Upper lobe of left lung (tissue), 6 donors: ENCODE results near the gene DAZAP1. TPM values are rescaled to one million over a fixed set of nuclear protein-coding genes. Genes with fewer than 3 reads are reported as not detected.

Experiments used
- ATAC-seq, 2 donors: fragments of 200-7000 bp; cut with Tn5 transposase; one replicate each; pipeline ENCODE4 v1.9.1; 2022; ENCODE audit warnings: mild to moderate bottlenecking in 2 of 2, moderate library complexity in 2 of 2; ENCODE audit not compliant: low FRiP score in 2 of 2
- DNase-seq, 2 donors: peaks; one replicate each; pipeline ENCODE4 v3.0.0-alpha.2; 2019 to 2020
- H3K27ac ChIP-seq, 4 donors: fragments of 200-600 bp; sonication (generic); one replicate each; pipeline ENCODE4 v1.5.1; 2016 to 2019
- H3K27me3 ChIP-seq, 4 donors: fragments of 200-600 bp; sonication (generic); one replicate each; pipeline ENCODE4 v1.5.1; 2017 to 2019
- H3K36me3 ChIP-seq, 4 donors: fragments of 200-600 bp; sonication (generic); one replicate each; pipeline ENCODE4 v1.5.1; 2016 to 2019
- H3K4me1 ChIP-seq, 4 donors: fragments of 200-600 bp; sonication (generic); one replicate each; pipeline ENCODE4 v1.5.1; 2018 to 2019
- H3K4me3 ChIP-seq, 4 donors: fragments of 200-600 bp; sonication (generic); one replicate each; pipeline ENCODE4 v1.5.1; 2017 to 2019; ENCODE audit warnings: mild to moderate bottlenecking in 2 of 4, moderate library complexity in 1 of 4
- H3K9me3 ChIP-seq, 4 donors: fragments of 200-600 bp; sonication (generic); one replicate each; pipeline ENCODE4 v1.5.1; 2018 to 2019
- CTCF ChIP-seq, 6 experiments: fragments of 450-650 bp in 4 of 6; fragments of 200-600 bp in 2 of 6; sonication (generic) in 2 of 6; IDR thresholded peaks; one replicate each; pipeline ENCODE4 v1.5.1; 2016 to 2019; ENCODE audit warnings: antibody characterized with exemption in 6 of 6
- EP300 ChIP-seq, 4 donors: sonication (generic); formaldehyde crosslinking; IDR thresholded peaks; one replicate each; pipeline ENCODE4 v1.5.1; 2017; ENCODE audit warnings: antibody characterized with exemption in 4 of 4, control low read depth in 2 of 4
- POLR2A ChIP-seq, 4 donors: fragments of 450-650 bp; IDR thresholded peaks; one replicate each; pipeline ENCODE4 v1.5.1; 2016 to 2017; ENCODE audit warnings: antibody characterized with exemption in 4 of 4, mild to moderate bottlenecking in 2 of 4
- POLR2AphosphoS5 ChIP-seq, 2 donors: sonication (generic); formaldehyde crosslinking; IDR thresholded peaks; one replicate each; pipeline ENCODE4 v1.5.1; 2017; ENCODE audit warnings: antibody characterized with exemption in 2 of 2
- WGBS, 2 donors: methylation state at CpG; one replicate each; pipeline ENCODE4 v1.1.5; 2017 to 2018; 5-methylcytosine and 5-hydroxymethylcytosine counted together
- total RNA-seq, 6 donors: library from RNA; depleted of rRNA in 4 of 6; stranded (reverse); fragments of >200 nt in 4 of 6; gene quantifications; one replicate each; pipeline versions ENCODE4 v1.1.0 to v1.2.1, GENCODE V29; 2016 to 2021
- donor health status: DM: no; HTN: no; CAD: no; lungs with moderate emphysema.
- donor health status: DM: no; HTN: yes; CAD: no; lungs with severe emphysema.

The DAZAP1 gene
- total RNA-seq, 6 donors from 2014 or later = 38.9 to 107 (median 78.7) TPM

DNA sequence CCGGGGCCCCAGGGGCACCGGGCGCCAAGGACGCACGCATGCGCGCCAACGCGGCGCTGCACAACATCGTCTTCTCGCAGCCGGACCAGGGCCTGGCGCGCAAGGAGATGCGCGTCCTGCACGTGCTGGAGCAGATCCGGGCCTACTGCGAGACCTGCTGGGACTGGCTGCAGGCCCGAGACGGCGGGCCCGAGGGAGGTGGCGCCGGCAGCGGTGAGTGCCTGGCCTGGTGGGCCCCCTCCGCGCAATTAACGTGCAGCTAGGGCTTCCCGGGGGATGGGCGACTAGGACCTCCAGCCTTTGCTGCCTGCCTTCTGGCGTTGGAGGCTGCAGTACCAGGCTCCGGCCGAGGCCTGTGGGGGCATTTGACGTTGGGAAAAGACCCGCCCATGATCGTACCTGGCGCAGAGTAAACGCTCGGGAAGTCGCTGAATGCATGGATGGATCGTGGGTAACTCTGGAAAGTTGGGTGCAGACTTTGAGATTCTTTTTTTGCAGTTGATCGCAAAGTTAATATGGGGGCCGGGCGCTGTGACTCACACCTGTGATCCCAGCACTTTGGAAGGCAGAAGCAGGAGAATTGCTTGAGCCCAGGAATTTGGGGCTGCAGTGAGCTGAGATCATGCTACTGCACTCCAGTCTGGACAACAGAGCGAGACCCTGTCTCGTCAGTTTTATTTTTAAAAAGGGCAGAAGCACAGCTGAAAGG, 49.8 kb downstream of the DAZAP1 start:
- Histone ChIP-seq H3K27ac (no peak overlapping the region), H3K9me3 (no peaks in the 10 kb centered on the region), H3K36me3 (peaks cover 0 to 11% (median 4%) of the 10 kb centered on the region in 4 donors), H3K4me1 (peaks cover 8 to 32% (median 21%) of the 10 kb centered on the region in 4 donors), H3K27me3 (peaks cover 3 to 46% (median 28%) of the 10 kb centered on the region in 4 donors), H3K4me3 (no peak overlapping the region)
- no peak for TF ChIP-seq CTCF (IDR thresholded peaks at IDR 0.05)
- TF ChIP-seq POLR2A (IDR thresholded peaks at IDR 0.05) = no peak
- TF ChIP-seq EP300 (IDR thresholded peaks at IDR 0.05) = no peak
- no peak for TF ChIP-seq POLR2AphosphoS5 (IDR thresholded peaks at IDR 0.05)
- DNase-seq (peak in 1 of 2 donors; percentile 82), ATAC-seq (no peak)
- WGBS, 2 donors = 12 to 20% methylated on average over 31 to 37 of the region's 48 CpGs

DNA sequence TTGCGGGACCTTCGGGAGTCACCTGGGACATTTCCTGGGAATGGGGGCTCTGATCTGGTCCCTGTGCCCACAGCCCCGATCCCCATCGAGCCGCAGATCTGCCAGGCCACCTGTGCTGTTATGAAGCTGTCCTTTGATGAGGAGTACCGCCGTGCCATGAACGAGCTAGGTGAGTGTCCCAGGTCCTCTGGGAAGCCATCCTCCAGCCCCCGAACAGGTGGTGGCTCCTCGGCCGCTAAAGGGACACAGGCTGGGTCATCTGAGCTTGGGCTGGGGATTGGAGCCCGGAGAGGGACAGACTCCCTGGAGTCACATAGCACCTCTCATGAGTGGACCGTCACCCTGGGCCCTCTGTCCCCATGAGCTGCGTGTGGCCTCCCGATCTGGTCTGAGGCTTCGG, 50.5 kb downstream of the DAZAP1 start:
- no peak for ATAC-seq
- peaks cover 3 to 39% (median 22%) of the 10 kb centered on the region in 4 donors for H3K27me3 ChIP-seq
- 66 to 89% methylated on average over 3 to 7 of the region's 16 CpGs for WGBS, 2 donors

GRCh38 chr19:1459479-1459878, 52.1 kb downstream of the DAZAP1 start:
- no peak overlapping the region for H3K4me3 ChIP-seq
- peaks cover 3 to 30% (median 18%) of the 10 kb centered on the region in 4 donors for H3K27me3 ChIP-seq
- peaks cover 8 to 25% (median 16%) of the 10 kb centered on the region in 4 donors for H3K4me1 ChIP-seq
- no peak overlapping the region for H3K27ac ChIP-seq
- TF ChIP-seq EP300 (IDR thresholded peaks at IDR 0.05) = no peak
- no peak for TF ChIP-seq POLR2AphosphoS5 (IDR thresholded peaks at IDR 0.05)
- no peak for TF ChIP-seq CTCF (IDR thresholded peaks at IDR 0.05)
- no peak for TF ChIP-seq POLR2A (IDR thresholded peaks at IDR 0.05)
- H3K9me3 ChIP-seq = no peaks in the 10 kb centered on the region
- peaks cover 0 to 11% (median 4%) of the 10 kb centered on the region in 4 donors for H3K36me3 ChIP-seq
- 60 to 80% methylated on average over 8 to 9 of the region's 9 CpGs for WGBS, 2 donors
- ATAC-seq = no peak
- no peak for DNase-seq

More for the DNA sequence above, 50.5 kb downstream of the DAZAP1 start:
- no peak overlapping the region for H3K4me3 ChIP-seq
- H3K4me1 ChIP-seq = peaks cover 8 to 32% (median 21%) of the 10 kb centered on the region in 4 donors
- DNase-seq = peak in 1 of 2 donors; percentile 51
- H3K27ac ChIP-seq = no peak overlapping the region
- TF ChIP-seq POLR2A (IDR thresholded peaks at IDR 0.05) (no peak), CTCF (IDR thresholded peaks at IDR 0.05) (no peak), POLR2AphosphoS5 (IDR thresholded peaks at IDR 0.05) (no peak), EP300 (IDR thresholded peaks at IDR 0.05) (no peak)
- H3K36me3 ChIP-seq = peaks cover 0 to 11% (median 4%) of the 10 kb centered on the region in 4 donors
- H3K9me3 ChIP-seq = no peaks in the 10 kb centered on the region

DNA sequence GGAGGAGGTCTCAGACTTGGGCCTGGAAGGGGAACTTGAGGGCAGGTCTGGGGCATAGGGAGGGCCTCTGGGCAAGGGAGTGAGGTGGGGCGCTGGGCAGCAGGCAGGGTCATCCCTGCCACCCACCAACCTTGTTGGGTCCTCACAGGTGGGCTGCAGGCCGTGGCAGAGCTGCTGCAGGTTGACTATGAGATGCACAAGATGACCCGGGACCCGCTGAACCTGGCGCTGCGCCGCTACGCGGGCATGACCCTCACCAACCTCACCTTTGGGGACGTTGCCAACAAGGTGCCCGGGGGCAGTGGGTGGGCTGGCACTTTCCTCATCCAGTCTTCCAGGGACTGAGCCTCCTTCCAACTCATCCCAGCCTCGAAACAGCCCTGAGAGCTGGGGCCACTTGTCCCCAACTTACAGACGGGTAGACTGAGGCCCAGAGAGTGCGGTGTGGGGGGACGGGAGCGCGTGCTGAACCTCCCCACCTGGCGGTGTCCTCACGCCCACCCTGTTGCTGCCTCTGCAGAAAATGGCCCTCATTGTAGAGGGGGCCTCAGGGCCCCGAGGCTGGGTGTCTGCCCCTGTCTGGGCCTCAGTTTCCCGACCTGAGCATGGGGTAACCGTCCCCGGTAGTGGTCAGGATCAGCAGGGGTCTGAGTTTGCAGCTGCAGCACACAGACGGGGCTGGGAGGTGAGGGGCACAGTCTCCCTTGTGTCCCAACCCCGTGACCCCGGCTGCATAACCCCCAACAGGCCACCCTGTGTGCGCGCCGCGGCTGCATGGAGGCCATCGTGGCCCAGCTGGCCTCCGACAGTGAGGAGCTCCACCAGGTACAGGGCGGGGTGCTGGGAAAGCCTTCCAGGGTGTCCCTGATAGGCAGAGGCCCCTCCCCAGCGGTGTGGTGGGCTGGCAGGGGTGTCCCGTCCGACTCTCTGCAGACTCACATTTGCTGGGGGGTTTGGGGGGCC, 52.9 kb downstream of the DAZAP1 start:
- H3K4me1 ChIP-seq = peaks cover 4 to 25% (median 14%) of the 10 kb centered on the region in 4 donors
- WGBS, 2 donors = 94 to 98% methylated on average over 10 to 34 of the region's 36 CpGs
- no peak for TF ChIP-seq POLR2AphosphoS5 (IDR thresholded peaks at IDR 0.05)
- TF ChIP-seq CTCF (IDR thresholded peaks at IDR 0.05) = no peak
- TF ChIP-seq EP300 (IDR thresholded peaks at IDR 0.05) = no peak
- TF ChIP-seq POLR2A (IDR thresholded peaks at IDR 0.05) = no peak
- no peaks in the 10 kb centered on the region for H3K9me3 ChIP-seq
- DNase-seq = peak in 1 of 2 donors; percentile 81
- no peak for ATAC-seq
- H3K4me3 ChIP-seq = no peak overlapping the region
- peaks cover 0 to 11% (median 4%) of the 10 kb centered on the region in 4 donors for H3K36me3 ChIP-seq
- H3K27me3 ChIP-seq = peaks cover 3 to 29% (median 17%) of the 10 kb centered on the region in 4 donors
- no peak overlapping the region for H3K27ac ChIP-seq
